ENCODE data around the gene C1orf74.

C1orf74 gene

GRCh38 chr1:209791920-209792319 lies 7.6 kb upstream of the C1orf74 start:
- TF ChIP-seq ZNF70 (CRISPR knock-in tag; IDR thresholded peaks at IDR 0.05) (no peak), PPARA (CRISPR knock-in tag; IDR thresholded peaks at IDR 0.05; ENCODE audit: borderline replicate concordance) (no peak), TCF4 (CRISPR knock-in tag; IDR thresholded peaks at IDR 0.05; ENCODE audit: borderline replicate concordance) (no peak), RARB (CRISPR knock-in tag; IDR thresholded peaks at IDR 0.05) (no peak), ZNF565 (CRISPR knock-in tag; conservative IDR thresholded peaks at IDR 0.05; ENCODE audit: low read depth) (no peak), SNAI2 (CRISPR knock-in tag; IDR thresholded peaks at IDR 0.05) (no peak)
- ATAC-seq: no peak

GRCh38 chr1:209790286-209791193 lies 6.2 kb upstream of the C1orf74 start:
- TF ChIP-seq PPARA (CRISPR knock-in tag; IDR thresholded peaks at IDR 0.05; ENCODE audit: borderline replicate concordance) (no peak), SNAI2 (CRISPR knock-in tag; IDR thresholded peaks at IDR 0.05) (no peak), ZNF565 (CRISPR knock-in tag; conservative IDR thresholded peaks at IDR 0.05; ENCODE audit: low read depth) (no peak), ZNF8 (CRISPR knock-in tag; IDR thresholded peaks at IDR 0.05) (no peak), ARNTL (CRISPR knock-in tag; IDR thresholded peaks at IDR 0.05; ENCODE audit: borderline replicate concordance, low read depth) (no peak), OSR1 (CRISPR knock-in tag; IDR thresholded peaks at IDR 0.05) (no peak), ISL1 (CRISPR knock-in tag; IDR thresholded peaks at IDR 0.05) (no peak), PATZ1 (CRISPR knock-in tag; IDR thresholded peaks at IDR 0.05; ENCODE audit: borderline replicate concordance) (no peak)
- ATAC-seq: peak; percentile 61

GRCh38 chr1:209789245-209789644 lies 4.9 kb upstream of the C1orf74 start:
- no peak for ATAC-seq
- TF ChIP-seq TOX (CRISPR knock-in tag; IDR thresholded peaks at IDR 0.05; ENCODE audit: borderline replicate concordance) (no peak), RARB (CRISPR knock-in tag; IDR thresholded peaks at IDR 0.05) (no peak), TSHZ2 (CRISPR knock-in tag; IDR thresholded peaks at IDR 0.05) (no peak), ZFP30 (CRISPR knock-in tag; IDR thresholded peaks at IDR 0.05) (no peak), BACH2 (CRISPR knock-in tag; IDR thresholded peaks at IDR 0.05; ENCODE audit: borderline replicate concordance) (no peak), GLIS3 (CRISPR knock-in tag; IDR thresholded peaks at IDR 0.05) (no peak), ZNF8 (CRISPR knock-in tag; IDR thresholded peaks at IDR 0.05) (no peak), ZFP3 (CRISPR knock-in tag; IDR thresholded peaks at IDR 0.05) (no peak), ESRRG (CRISPR knock-in tag; IDR thresholded peaks at IDR 0.05) (no peak), PPARA (CRISPR knock-in tag; IDR thresholded peaks at IDR 0.05; ENCODE audit: borderline replicate concordance) (no peak), CSRNP3 (CRISPR knock-in tag; IDR thresholded peaks at IDR 0.05) (no peak), OSR1 (CRISPR knock-in tag; IDR thresholded peaks at IDR 0.05) (no peak), TCF4 (CRISPR knock-in tag; IDR thresholded peaks at IDR 0.05; ENCODE audit: borderline replicate concordance) (no peak), PATZ1 (CRISPR knock-in tag; IDR thresholded peaks at IDR 0.05; ENCODE audit: borderline replicate concordance) (no peak), POU6F1 (CRISPR knock-in tag; IDR thresholded peaks at IDR 0.05; ENCODE audit: borderline replicate concordance, low read depth) (no peak), ISL1 (CRISPR knock-in tag; IDR thresholded peaks at IDR 0.05) (no peak), CSDC2 (CRISPR knock-in tag; IDR thresholded peaks at IDR 0.05) (no peak), ZNF70 (CRISPR knock-in tag; IDR thresholded peaks at IDR 0.05) (no peak), CREB5 (CRISPR knock-in tag; IDR thresholded peaks at IDR 0.05; ENCODE audit: low read depth) (no peak)

Measured in SK-N-SH treated with all-trans-retinoic acid at 6 μM for 48 hours (cell line).